GM12874 (cell line): Measurements from ENCODE around the gene SLFN14.

ENCODE experiments used
- TF ChIP-seq, protein P1 (sequence below): IDR thresholded peaks from 2 replicates; pipeline ENCODE4 v1.5.1; 2011; ENCODE audit warnings: low read depth, mild to moderate bottlenecking, control low read depth, low read length, moderate library complexity; ENCODE audit not compliant: insufficient read depth

Gene SLFN14

DNA sequence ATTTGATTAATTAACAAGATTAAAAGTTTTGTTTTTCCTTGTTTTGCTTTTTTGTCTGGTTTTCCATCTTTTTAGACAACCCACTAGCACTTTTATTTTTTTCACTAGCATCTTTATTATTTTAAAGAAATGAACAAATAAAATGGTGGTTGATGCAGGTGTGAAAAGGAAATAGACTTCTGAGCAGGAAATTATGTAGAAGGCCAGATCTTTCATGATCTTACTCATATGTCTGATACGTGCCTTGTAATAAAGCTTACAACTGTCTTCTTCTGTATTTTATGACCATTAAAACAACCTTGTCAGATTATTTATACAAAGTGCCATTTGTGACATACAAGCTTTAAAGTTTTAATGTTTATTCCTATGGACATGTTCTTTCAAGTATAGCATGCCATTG, 29.5 kb downstream of the SLFN14 start:
- TF ChIP-seq, protein P1, sequence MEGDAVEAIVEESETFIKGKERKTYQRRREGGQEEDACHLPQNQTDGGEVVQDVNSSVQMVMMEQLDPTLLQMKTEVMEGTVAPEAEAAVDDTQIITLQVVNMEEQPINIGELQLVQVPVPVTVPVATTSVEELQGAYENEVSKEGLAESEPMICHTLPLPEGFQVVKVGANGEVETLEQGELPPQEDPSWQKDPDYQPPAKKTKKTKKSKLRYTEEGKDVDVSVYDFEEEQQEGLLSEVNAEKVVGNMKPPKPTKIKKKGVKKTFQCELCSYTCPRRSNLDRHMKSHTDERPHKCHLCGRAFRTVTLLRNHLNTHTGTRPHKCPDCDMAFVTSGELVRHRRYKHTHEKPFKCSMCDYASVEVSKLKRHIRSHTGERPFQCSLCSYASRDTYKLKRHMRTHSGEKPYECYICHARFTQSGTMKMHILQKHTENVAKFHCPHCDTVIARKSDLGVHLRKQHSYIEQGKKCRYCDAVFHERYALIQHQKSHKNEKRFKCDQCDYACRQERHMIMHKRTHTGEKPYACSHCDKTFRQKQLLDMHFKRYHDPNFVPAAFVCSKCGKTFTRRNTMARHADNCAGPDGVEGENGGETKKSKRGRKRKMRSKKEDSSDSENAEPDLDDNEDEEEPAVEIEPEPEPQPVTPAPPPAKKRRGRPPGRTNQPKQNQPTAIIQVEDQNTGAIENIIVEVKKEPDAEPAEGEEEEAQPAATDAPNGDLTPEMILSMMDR, result no peak

- TF ChIP-seq, protein P1, result no peak
Measured at GRCh38 chr17:35529866-35530265, 30.8 kb downstream of the SLFN14 start.

GRCh38 chr17:35523296-35523695, 37.3 kb downstream of the SLFN14 start:
- TF ChIP-seq, protein P1, result no peak

GRCh38 chr17:35521150-35521549, 39.5 kb downstream of the SLFN14 start:
- TF ChIP-seq, protein P1, result no peak

DNA sequence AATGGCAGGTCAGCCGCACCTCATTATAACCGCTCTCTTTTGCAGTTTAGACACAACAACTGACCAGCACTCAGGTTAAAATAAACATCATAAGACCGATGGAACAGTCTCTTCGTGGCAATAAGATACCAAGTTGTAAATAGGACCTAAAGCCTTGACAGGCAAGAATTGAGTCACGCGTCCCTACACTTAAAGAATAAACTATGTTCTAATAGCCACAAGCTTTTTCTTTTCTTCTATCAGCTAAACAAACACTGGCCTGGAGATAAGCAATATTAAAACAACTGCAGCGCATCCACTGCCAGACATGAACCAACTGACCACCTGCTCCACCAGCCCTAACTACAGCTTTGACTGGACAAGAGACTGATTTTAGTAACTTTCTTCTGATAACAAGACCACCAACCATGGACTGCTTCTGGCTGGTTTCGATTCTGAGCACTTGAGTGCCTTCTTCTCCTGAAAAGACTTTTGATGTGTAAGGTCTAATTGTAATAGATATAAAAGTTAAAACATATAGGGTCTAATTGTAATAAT, 40.6 kb downstream of the SLFN14 start:
- TF ChIP-seq, protein P1, result no peak

DNA sequence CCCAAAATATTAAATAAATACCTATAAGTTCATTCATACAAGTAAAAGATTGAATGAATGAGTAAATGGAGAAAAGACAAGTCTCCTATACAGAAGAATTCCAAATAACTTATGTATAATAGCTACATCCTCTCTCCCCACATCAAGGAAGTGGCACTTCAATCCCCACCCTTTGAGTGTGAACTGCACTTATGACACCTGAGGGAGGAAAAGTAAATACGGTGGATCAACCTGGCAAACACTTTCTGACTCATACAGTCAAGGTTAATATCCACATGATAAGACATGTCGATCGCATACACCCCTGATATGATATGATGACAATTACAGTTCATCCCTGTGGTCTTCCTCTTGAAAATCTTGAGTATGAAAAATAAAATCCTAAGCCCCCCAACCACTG, 41.2 kb downstream of the SLFN14 start:
- TF ChIP-seq, protein P1, result no peak

DNA sequence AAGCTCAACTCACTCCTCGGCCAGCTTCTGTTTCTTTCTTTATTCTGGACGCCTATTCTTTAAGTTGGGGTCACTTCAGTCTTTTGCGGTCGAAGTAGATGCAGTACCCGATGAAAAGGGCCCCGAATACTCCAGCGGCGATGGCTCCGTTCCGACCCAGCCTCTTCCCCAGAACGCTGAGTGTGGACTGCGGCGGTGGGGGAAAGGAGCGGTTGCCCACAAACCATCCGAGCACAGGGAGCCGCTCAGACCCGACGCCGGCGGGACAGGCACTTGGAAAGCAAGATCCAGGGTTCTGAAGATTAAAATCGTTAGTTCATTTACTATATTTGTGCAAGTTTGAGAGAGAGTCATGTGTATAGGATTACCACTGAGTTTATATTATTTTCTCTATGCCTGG, 45.6 kb downstream of the SLFN14 start:
- TF ChIP-seq, protein P1, result no peak
